NCI-H1417 treated with DMSO at 0.1 percent for 48 hours (cell line): Measurements from ENCODE around the gene SOX13.

Experiments used
- DNase-seq: peaks from one replicate; lab custom pipeline; 2025; lab: John Stamatoyannopoulos, UW

Gene SOX13

DNA sequence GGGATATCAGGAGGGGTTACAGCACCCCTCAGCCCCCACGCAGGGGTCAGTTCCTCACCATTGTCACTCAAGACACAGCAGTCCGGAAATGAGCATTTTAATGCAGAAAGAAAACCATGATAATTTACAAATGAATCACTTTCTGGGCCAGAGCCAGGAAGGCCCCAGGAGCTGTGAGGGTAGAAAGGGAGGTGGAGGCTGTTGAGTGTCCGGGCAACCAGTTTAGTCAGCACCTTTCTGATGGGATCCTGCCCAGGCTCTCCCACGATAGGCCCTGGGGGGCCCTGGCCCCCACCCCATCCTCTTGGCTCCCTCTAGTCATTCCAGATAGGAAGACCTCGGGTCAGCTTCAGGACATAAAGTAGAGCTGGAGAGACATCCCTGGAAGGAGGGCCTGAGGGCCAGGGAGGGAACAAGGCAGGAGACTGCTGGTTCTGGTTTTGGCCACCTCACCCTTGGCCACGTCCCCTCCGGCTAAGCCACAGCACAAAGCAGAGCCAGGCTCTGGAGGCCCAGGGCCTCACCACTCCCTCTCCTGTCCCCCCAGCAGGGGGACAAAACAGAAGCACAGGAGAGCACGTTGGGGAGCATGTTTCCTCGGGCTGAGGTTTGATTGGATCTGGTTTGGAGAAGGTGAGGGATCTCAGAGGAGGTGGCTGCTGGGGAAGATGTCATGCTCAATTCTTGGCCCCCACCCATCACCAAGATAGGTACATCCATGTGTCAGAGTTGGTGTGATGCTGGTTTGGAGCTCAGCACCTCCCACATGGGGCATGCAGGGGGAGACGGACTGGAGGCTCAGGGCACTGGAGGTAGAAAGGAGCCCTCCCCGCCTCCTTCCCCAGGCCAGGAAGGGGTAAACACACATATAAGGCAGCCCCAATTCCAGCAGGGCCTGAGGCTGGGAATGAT, 58.3 kb downstream of the SOX13 start:
- DNase-seq: no peak

- DNase-seq: no peak
Measured at GRCh38 chr1:204131978-204132377, 59.1 kb downstream of the SOX13 start.

- no peak for DNase-seq
Measured at GRCh38 chr1:204132718-204133117, 59.8 kb downstream of the SOX13 start.

DNA sequence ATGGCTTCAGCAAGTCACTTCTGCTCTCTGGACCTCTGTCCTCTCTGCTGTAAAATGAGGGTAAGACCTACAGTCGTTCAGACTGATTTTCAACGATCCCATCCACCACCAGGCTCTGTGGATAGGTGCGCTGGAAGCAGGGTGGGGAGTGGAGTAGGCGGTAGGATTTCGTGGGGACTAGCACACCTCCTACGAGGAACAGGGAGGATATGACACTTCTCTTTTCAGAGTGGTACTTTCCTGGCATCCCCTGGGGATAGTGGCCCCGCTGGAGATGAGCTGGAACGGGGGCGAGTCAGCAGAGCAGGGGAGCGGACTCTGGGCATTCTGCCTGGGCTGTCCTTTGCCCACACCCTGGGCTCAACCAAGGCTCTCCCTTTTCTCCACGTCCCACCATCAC, 61.2 kb downstream of the SOX13 start:
- DNase-seq: no peak

GRCh38 chr1:204136814-204137213, 63.9 kb downstream of the SOX13 start:
- DNase-seq: no peak

GRCh38 chr1:204139088-204139487, 66.2 kb downstream of the SOX13 start:
- DNase-seq: no peak

DNA sequence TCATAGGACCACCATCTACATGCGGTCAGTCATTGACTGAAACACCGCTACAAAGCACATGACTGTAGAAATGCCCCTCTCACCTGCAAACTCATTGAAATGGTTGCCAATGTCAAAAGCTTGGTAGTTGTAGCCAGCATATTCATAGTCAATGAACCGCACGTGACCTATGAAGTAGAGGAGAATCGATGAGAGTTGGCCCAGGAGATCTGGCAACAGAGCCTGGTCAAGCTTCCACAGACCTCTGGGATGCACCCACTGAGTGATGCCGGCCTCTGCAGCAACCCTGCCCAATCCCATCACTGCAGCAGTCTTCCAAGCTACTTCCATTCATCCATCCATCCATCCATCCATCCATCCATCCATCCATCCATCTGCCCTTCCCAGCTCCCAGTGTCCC, 67.0 kb downstream of the SOX13 start:
- DNase-seq: no peak

DNA sequence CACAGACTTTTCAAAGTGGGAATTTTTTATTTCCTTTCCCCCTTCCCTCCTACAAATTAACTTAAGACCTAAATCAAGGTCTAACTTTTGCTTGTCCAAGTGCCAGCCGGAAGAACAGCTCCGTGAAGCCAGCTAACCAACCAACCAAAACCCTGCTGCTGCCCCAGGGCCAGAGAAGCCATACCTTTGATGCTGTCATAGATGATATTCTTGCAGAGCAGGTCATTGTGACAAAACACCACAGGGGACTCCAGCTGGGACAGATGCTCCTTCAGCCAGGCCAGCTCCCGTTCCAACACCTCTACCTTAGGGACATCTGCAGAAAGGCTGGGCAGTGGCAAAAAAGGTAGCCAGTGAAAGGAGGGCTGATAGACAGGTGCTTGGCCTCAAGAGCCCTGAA, 68.2 kb downstream of the SOX13 start:
- no peak for DNase-seq

DNA sequence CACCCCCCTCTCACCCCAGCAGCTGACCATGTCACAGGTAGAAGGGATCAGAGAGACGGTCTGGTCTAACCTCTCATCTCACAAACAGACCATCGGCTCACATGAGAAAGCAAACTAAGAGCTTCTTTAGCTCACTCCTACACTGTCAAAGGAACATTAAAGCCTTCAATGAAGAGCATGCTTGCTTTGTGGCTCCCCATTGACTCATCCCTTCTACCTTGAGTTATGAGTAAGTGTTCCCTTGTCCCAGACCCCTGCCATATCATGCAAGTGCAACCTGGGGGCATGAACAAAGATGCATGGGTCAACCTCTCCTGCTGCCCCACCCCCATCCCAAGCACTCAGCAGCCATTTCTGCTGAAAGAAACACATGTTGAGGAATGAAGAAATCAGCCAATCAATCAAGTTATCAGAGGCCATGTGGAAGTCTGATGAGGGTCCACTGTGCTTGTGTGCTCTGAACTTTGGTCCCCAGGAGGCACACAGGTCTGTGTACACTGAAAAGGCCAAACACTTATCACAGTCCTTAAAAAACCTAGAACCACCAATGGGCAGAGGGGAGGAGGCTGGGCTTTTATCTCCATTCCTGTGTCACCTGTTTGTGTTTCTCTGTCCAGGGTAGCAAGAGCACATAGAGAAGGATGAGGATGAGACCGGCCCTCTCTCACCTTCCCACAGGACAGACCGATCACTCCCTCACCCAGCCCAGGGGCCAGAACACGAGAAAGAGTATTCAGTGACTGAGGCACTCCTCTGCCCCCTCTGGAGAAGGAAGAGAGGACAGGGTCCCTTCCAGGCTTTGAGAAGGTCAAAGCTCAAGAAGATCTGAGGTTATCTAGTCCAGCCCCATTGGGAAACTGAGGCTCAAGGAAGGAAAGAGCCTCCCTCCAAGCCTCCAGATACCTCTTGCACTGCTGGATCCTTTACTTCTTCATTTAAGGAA, 69.4 kb downstream of the SOX13 start:
- DNase-seq: no peak

GRCh38 chr1:204143276-204144041, 70.5 kb downstream of the SOX13 start:
- DNase-seq: no peak

DNA sequence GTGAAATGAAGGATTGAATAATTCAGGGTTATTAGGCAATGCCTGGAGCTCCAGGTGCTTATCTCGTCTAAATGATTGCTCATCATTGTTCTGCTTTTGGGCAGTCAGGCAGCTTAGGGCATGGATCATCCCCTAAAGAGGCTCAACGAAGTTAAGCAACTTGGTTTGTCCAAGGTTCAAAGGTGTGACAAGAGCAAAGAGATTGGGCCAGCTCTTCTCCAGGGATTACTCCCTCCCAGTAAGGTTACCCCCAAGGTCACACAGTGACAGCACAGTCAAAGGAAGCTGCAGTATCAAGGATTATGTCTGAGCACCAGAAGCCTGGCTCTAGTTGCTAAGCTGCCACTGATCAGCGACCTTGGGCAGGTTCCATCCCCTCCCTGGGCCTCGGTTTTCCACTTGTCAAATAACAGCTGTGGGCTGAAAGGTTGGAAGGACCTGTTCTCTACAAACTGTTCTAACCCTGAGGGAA, 72.2 kb downstream of the SOX13 start:
- DNase-seq: no peak

DNA sequence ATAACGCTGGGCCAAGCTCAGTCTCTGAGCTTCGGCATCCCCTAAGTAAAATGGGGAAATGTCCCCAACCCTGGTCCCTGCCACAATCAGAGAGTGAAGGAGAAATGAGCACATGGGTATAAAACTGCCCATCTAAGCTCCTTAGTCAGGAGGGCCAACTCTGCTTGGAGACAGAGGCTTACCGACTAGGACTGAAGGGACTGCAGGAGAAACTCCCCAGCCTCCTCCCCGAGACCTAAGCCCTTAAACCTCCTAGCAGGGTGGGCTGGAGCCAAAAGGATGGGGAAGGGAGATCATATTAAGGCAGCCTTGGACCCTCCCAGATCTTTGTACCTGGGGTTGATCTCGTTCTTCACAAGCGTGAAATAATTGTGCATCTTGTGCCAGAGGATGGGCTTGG, 73.4 kb downstream of the SOX13 start:
- DNase-seq: no peak

GRCh38 chr1:204146965-204147364, 74.0 kb downstream of the SOX13 start:
- DNase-seq: no peak

GRCh38 chr1:204147406-204148383, 74.8 kb downstream of the SOX13 start:
- no peak for DNase-seq

GRCh38 chr1:204149107-204149506, 76.2 kb downstream of the SOX13 start:
- no peak for DNase-seq

DNA sequence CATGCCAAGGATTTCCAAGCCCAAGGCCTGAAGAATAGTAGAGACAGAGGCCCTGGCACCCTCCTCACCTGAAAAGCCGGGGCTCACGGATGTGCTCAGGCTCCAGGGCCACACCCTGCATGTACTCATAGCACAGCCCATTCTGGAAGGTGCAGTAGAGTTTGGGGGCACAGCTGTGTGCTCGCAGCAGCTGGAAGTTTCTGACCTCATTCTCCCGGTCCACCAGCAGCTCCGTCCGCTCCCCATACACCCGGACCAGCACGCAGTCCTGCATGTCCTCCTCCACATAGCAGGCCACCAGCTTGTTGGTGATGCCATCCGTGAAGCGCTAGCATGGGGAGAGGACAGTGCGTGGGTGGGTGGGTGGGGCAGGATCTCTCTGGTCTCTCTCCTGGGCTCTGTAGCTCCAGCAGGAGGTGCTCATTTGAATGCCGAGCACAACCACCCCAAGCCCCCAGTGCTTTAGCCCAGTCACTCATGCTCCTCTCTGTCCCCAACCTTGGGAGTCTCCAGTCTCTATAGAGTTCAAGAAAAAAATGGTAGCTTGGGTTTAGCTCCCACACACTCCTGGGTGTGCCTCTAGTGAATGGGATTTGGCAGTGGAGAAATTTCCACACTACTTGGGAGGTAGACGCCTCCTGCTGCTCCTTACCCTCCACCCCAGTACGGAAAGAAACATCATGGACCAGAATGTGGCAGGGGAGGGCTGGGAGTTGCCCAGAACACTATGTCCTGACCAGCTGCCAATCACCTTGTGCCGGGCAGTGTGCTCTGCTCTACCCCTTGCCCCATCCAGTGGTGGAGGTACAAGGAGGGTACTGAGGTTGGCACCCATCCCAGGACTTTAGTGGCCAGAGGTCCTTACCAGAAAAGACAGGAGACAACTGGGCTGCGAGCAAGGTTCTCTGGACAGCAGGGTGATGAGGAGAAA, 77.0 kb downstream of the SOX13 start:
- DNase-seq: no peak

DNA sequence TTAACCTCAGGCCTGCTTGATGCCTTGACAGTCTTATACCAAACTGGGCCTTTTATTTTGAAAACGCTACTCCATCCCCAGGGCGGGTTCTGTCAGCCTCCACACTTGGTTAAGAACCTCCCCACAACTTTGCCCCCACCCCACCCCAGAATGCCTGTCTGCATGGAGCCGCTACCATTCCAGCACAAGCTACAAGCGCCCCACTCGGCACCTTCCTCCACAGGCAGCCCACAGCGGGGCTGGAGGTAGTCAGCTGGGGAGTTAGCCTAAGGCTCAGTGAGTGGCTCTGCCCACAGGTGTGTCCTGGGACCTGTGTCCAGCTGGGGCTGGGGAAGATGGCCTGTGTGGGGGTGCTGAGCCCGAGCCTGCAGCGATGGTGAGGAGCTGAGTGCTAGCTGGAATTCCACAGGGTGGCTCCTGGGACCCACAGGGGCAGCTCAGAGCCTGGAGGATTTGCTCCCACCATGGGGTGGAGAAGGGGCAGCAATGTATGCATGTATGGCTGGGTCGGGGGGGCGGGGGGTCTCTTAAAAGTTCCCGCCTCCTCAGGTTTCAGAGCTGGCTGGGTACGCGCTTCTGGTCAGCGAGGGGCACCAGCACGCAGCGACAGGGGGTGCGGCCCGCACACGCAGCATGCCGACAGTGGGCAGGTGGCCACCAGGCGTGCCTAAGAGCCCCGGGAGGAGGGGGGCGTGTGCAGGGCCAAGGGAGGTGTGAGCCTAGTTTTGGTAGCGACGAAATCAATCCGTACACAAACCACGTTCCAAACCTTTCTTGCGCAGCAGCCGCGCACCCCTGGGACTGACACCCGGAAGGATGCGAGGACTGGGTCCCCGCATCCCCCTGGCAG, 78.0 kb downstream of the SOX13 start:
- DNase-seq: no peak

GRCh38 chr1:204151552-204152309, 78.8 kb downstream of the SOX13 start, which contains the start of gene ETNK2:
Gene ETNK2, minus strand, starts transcription at chr1:204152044. Its CDS starts 192 bp downstream, at chr1:204151852.
- no peak for DNase-seq
